ENCODE data around the gene MAP4K3.

- no peak for TF ChIP-seq CTCF (IDR thresholded peaks at IDR 0.05)
- no peak for TF ChIP-seq POLR2AphosphoS5 (IDR thresholded peaks at IDR 0.05)
- TF ChIP-seq POLR2A (IDR thresholded peaks at IDR 0.05) = no peak
Observed at GRCh38 chr2:39308778-39309177, 128.3 kb downstream of the MAP4K3 start.

All from upper lobe of left lung (tissue), 4 donors.